ENCODE measurements around the gene DPY30.

The DPY30 gene

GRCh38 chr2:32005371-32005976 lies 34.1 kb downstream of the DPY30 start:
- H3K4me3 ChIP-seq (ENCODE audit: low read depth, low read length) = no peak overlapping the region
- no peak for TF ChIP-seq CTCF (IDR thresholded peaks at IDR 0.05; ENCODE audit: low read depth, low read length, missing control alignments)
- no peak for DNase-seq (ENCODE audit: low read depth)

GRCh38 chr2:32003791-32004190 lies 35.8 kb downstream of the DPY30 start:
- no peak overlapping the region for H3K4me3 ChIP-seq (ENCODE audit: low read depth, low read length)
- no peak for TF ChIP-seq CTCF (IDR thresholded peaks at IDR 0.05; ENCODE audit: low read depth, low read length, missing control alignments)
- no peak for DNase-seq (ENCODE audit: low read depth)

- no peak for TF ChIP-seq CTCF (IDR thresholded peaks at IDR 0.05; ENCODE audit: low read depth, low read length, missing control alignments)
- no peak for DNase-seq (ENCODE audit: low read depth)
- no peak overlapping the region for H3K4me3 ChIP-seq (ENCODE audit: low read depth, low read length)
Observed at GRCh38 chr2:32002406-32002805, 37.2 kb downstream of the DPY30 start.

- no peak for DNase-seq (ENCODE audit: low read depth)
- H3K4me3 ChIP-seq (ENCODE audit: low read depth, low read length) = no peak overlapping the region
- TF ChIP-seq CTCF (IDR thresholded peaks at IDR 0.05; ENCODE audit: low read depth, low read length, missing control alignments) = no peak
Observed at GRCh38 chr2:31999438-31999837, 40.2 kb downstream of the DPY30 start.

- H3K4me3 ChIP-seq (ENCODE audit: low read depth, low read length) = no peak overlapping the region
- no peak for TF ChIP-seq CTCF (IDR thresholded peaks at IDR 0.05; ENCODE audit: low read depth, low read length, missing control alignments)
- DNase-seq (ENCODE audit: low read depth) = no peak
Observed at GRCh38 chr2:31998731-31999383, 40.7 kb downstream of the DPY30 start.

- no peak for TF ChIP-seq CTCF (IDR thresholded peaks at IDR 0.05; ENCODE audit: low read depth, low read length, missing control alignments)
- no peak overlapping the region for H3K4me3 ChIP-seq (ENCODE audit: low read depth, low read length)
- DNase-seq (ENCODE audit: low read depth) = no peak
Observed at GRCh38 chr2:31997653-31998052, 42.0 kb downstream of the DPY30 start.

Data from GM12864 (cell line).